Stimulated activated CD4-positive, alpha-beta T cell treated with anti-CD3 and anti-CD28 coated beads, TNF-alpha, amount 100 ng/mL, for 4 hours (primary cell): ENCODE data around the gene MALL.
"Not testable (repeated sequence)": the region's sequence is repeated elsewhere in the genome, so short reads cannot be mapped to it uniquely, and the experiment has no call there.

Experiments
- DNase-seq, 3 experiments: peaks; one replicate each; pipeline ENCODE4 v3.0.0-alpha.2; 2020; ENCODE audit warnings: low read depth in 3 of 3

MALL gene

GRCh38 chr2:110115291-110116032 lies at the start of gene MALL:
TSS of gene MALL (minus strand) at chr2:110115822. CDS start at chr2:110115792, 30 bp downstream.
- DNase-seq = no peak

- no peak for DNase-seq
Measured at GRCh38 chr2:110157153-110157793, 41.7 kb upstream of the MALL start.

GRCh38 chr2:110154828-110155227 lies 39.2 kb upstream of the MALL start:
- DNase-seq = not testable (repeated sequence)

GRCh38 chr2:110154188-110154587 lies 38.6 kb upstream of the MALL start:
- DNase-seq = not testable (repeated sequence)

GRCh38 chr2:110153416-110153815 lies 37.8 kb upstream of the MALL start:
- DNase-seq = no peak

- DNase-seq = no peak
Measured at GRCh38 chr2:110152943-110153342, 37.3 kb upstream of the MALL start.

GRCh38 chr2:110149330-110150220 lies 34.0 kb upstream of the MALL start:
- no peak for DNase-seq

- DNase-seq = no peak
Measured at GRCh38 chr2:110146945-110147332, 31.3 kb upstream of the MALL start.

GRCh38 chr2:110146183-110146944 lies 30.7 kb upstream of the MALL start:
- DNase-seq = no peak

- DNase-seq = no peak
Measured at GRCh38 chr2:110143982-110144381, 28.4 kb upstream of the MALL start.

- DNase-seq = no peak
Measured at GRCh38 chr2:110140401-110140800, 24.8 kb upstream of the MALL start.

- no peak for DNase-seq
Measured at GRCh38 chr2:110134025-110134424, 18.4 kb upstream of the MALL start.

- no peak for DNase-seq
Measured at GRCh38 chr2:110131166-110131565, 15.5 kb upstream of the MALL start.

- DNase-seq = no peak
Measured at GRCh38 chr2:110130757-110131156, 15.1 kb upstream of the MALL start.

- no peak for DNase-seq
Measured at GRCh38 chr2:110126906-110127305, 11.3 kb upstream of the MALL start.

- no peak for DNase-seq
Measured at GRCh38 chr2:110126086-110126773, 10.6 kb upstream of the MALL start.

GRCh38 chr2:110124939-110125691 lies 9.5 kb upstream of the MALL start:
- DNase-seq = no peak

GRCh38 chr2:110124038-110124825 lies 8.6 kb upstream of the MALL start:
- no peak for DNase-seq

GRCh38 chr2:110121592-110121991 lies 6.0 kb upstream of the MALL start:
- no peak for DNase-seq

GRCh38 chr2:110121052-110121334 lies 5.4 kb upstream of the MALL start:
- DNase-seq = no peak
